Measurements from ENCODE around the gene TSSC4.

DNA sequence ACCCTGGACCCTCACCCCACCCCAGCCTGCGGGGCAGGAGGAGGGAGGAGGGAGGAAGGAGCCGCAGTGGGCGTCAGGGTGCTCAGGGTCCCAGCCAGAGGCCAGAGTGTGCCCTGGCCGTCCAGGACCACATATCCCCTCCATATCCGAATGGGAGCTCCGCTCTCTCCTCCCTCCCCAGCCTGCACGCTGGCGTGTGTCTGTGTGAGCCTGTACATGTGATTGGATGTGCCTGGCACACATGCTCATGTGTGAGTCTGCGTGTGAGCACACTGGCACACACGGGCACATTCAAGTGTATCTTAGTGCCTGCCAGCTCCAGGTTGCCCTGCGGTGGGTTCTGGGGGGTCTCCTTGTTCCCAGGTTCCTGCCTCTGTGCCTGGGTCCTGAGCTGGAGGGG, 8.1 kb downstream of the TSSC4 start:
- TF ChIP-seq, protein P1, sequence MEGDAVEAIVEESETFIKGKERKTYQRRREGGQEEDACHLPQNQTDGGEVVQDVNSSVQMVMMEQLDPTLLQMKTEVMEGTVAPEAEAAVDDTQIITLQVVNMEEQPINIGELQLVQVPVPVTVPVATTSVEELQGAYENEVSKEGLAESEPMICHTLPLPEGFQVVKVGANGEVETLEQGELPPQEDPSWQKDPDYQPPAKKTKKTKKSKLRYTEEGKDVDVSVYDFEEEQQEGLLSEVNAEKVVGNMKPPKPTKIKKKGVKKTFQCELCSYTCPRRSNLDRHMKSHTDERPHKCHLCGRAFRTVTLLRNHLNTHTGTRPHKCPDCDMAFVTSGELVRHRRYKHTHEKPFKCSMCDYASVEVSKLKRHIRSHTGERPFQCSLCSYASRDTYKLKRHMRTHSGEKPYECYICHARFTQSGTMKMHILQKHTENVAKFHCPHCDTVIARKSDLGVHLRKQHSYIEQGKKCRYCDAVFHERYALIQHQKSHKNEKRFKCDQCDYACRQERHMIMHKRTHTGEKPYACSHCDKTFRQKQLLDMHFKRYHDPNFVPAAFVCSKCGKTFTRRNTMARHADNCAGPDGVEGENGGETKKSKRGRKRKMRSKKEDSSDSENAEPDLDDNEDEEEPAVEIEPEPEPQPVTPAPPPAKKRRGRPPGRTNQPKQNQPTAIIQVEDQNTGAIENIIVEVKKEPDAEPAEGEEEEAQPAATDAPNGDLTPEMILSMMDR (IDR thresholded peaks at IDR 0.05), result no peak
- no peak for TF ChIP-seq POLR2AphosphoS5 (IDR thresholded peaks at IDR 0.05)
- TF ChIP-seq POLR2A (IDR thresholded peaks at IDR 0.05), result no peak
- TF ChIP-seq EP300 (IDR thresholded peaks at IDR 0.05), result no peak
